ENCODE measurements around the gene CASK.
"Not testable (repeated sequence)": the region's sequence is repeated elsewhere in the genome, so short reads cannot be mapped to it uniquely, and the experiment has no call there.

CASK gene

DNA sequence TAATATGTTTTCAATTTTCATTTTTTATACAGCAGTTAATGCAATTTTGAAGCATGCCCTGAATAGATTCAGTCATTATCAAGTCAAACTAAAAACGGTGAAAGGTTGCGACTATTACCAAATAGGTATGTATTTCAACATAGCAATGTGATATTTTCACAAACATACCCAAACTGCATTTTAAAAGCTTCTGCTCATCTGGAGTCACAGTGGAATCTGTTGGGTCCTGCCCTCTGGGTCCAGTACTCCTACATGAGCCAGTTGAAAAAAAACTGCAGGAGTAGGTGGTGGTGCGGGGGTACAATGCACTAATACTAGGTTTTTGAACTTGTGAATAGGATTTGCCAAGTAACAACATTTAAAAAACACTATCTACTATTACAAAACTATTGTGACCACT, 233.6 kb downstream of the CASK start:
- no peak for DNase-seq (ENCODE audit: low spot score)

DNA sequence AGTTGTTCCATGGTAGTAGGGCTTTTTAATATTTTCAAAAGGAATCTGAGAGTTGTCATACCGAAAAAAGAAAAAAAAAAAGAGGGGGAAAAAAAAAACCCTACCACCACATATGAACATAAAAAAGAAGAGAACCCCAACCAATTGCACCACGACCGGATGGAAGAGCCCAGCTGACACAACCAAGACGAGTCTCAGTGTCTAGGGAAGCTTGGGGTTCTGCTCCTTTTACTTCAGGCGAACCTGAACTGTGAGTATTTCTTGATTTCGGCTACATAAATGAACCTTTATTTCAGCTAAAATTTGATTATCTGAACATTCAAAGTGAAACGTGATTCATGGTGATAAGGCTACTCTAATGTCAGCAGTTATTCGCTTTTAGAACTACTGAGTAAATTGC, 234.5 kb downstream of the CASK start, which contains the start of gene GPR34:
GPR34 (plus strand) TSS at position 139 of the 400 bp plus-strand sequence. CDS start 6,661 bp downstream, outside the sequence.
- DNase-seq (ENCODE audit: low spot score) = no peak

DNA sequence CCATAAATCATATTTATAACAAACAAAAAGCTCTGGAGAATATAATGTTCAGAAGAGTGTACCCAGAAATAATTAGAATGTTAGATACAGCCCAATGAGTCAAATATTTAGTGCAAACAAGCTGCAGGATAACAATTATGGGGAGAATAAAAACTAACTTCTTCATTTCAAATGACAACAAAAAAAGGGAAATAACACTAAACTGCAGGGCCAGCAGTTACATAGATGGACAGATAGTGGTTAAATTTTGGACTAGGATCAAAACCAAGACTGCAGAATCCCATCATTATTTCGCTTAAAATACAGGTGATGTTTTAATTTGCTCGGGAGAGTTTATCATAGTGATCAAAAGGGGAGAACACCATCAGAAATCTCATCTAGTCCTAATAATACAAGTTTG, 235.2 kb downstream of the CASK start:
- no peak for DNase-seq (ENCODE audit: low spot score)

GRCh38 chrX:41686788-41687187, 236.6 kb downstream of the CASK start:
- DNase-seq (ENCODE audit: low spot score) = no peak

GRCh38 chrX:41684940-41685339, 238.4 kb downstream of the CASK start:
- no peak for DNase-seq (ENCODE audit: low spot score)

- no peak for DNase-seq (ENCODE audit: low spot score)
Observed at GRCh38 chrX:41684138-41684537, 239.2 kb downstream of the CASK start.

- no peak for DNase-seq (ENCODE audit: low spot score)
Observed at GRCh38 chrX:41677183-41678060, 245.9 kb downstream of the CASK start.

- DNase-seq (ENCODE audit: low spot score) = not testable (repeated sequence)
Observed at GRCh38 chrX:41676361-41676760, 247.0 kb downstream of the CASK start.

- no peak for DNase-seq (ENCODE audit: low spot score)
Observed at GRCh38 chrX:41672643-41673042, 250.7 kb downstream of the CASK start.

- no peak for DNase-seq (ENCODE audit: low spot score)
Observed at GRCh38 chrX:41671082-41671481, 252.3 kb downstream of the CASK start.

GRCh38 chrX:41670112-41670511, 253.2 kb downstream of the CASK start:
- DNase-seq (ENCODE audit: low spot score) = no peak

GRCh38 chrX:41667631-41668030, 255.7 kb downstream of the CASK start:
- no peak for DNase-seq (ENCODE audit: low spot score)

DNA sequence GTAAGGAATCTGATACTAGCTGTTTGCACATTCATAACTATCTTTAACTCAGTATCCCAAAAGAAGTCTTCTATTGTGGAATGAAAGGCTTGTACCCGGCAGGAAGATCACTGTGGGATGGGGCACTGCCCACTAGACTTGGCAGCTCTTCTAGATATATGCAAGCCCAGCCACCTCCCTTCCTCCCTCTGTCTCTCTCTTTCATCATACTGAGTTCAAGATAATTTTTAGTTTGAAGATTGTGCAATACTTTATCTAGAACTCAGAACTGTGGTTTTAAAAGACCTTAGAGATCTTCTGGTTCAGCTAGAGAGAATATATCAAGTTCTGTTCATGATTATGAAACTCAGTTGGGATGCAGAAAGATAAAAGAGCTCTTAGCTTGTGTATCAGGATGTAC, 257.1 kb downstream of the CASK start:
- DNase-seq (ENCODE audit: low spot score) = no peak

GRCh38 chrX:41665686-41666085, 257.7 kb downstream of the CASK start:
- DNase-seq (ENCODE audit: low spot score) = no peak

GRCh38 chrX:41664908-41665307, 258.4 kb downstream of the CASK start:
- no peak for DNase-seq (ENCODE audit: low spot score)

DNA sequence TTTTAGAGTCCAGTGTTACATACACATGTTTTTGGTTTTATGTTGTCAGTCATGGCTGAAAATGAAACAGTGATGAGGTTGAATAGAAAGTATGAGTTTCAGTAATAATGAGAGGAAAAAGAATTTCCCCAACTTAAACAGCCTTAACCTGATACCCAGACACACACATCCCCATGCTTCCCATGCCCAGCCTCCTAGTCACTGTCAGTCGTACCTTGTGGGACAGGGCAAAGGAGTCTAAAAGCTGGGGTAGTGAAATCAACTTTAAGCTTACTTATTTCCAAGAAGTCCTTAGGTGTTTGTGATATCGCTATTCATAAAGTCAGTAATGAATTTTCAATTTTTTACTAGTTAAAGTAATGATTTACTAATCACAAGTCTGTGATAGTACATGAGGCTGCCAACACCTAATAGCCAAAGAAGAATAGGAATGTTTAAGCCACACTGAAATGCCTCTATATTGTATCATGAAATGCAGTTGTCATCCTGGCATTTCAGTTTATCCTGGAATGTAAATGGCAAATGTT, 258.9 kb downstream of the CASK start:
- DNase-seq (ENCODE audit: low spot score) = no peak

DNA sequence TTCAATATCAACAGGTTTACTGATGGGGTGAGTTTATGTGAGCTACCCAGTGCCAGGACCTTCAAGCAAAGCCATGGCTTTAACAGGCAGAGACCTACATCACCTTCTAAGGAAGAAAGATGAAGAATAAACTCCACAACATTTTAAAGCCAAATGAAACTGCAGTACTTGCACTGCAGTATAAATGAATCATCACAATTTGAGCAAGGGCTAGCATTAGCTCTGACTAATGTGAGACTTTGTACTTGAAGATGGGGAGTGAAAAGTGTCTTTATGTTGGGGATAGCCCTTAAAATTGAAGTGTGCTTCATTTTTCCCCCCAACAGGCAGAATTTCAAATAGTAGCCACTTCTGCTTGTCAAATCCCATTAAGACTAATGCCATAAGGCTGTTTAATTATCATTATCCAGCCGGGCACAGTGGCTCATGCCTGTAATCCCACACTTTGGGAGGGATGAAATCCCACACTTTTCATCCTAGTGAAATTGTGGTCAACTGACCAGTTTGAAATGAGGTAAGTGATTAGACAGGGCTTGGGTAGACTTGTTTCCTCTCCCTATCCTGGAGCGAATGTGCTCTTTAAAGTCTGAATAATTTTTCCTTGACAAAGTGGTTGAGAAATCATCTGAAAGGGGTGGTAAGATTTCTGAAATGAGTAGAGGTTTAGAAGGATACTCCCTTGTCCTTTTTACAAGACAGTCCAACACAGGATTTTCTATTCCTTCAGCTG, 261.8 kb downstream of the CASK start:
- DNase-seq (ENCODE audit: low spot score) = no peak

DNA sequence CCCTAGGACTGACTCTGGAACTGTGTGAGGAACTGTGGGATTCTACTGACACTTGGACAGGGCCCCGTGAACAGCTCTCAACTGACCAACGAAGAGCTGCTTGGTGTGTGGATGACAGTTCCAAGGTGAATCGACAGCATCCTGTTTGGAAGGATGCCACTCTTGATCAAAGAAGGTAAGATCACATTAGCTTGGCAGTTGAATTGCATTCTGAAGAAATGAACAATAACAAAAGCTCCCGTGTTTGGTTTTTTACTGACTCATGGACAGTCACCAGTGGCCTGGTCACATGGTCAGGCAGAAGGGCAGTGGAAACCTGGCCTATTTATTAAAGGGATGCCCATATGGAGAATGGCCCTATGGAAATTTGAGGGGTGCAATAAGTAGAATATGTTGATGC, 267.7 kb downstream of the CASK start:
- no peak for DNase-seq (ENCODE audit: low spot score)

GRCh38 chrX:41655101-41655500, 268.3 kb downstream of the CASK start:
- DNase-seq (ENCODE audit: low spot score) = no peak

DNA sequence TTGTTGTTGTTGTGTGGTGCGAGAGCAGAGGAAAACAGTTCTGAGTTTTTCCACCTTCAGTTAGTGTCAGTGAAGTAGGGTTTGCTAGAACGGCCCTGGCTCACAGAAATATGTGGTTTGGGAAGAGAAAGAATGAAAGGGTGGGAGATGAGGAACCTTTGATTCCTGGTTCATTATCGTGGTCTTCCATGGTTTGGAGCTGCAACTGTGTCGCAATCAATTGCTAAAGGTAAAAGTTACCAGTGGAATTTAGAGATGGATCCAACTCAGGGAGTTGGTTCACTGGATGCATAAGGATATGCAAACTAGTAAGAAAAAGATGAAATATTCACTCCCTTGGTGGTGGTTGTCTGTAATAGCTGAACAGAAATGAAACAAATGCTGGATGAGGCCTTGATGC, 270.2 kb downstream of the CASK start:
- no peak for DNase-seq (ENCODE audit: low spot score)

- not testable (repeated sequence) for DNase-seq (ENCODE audit: low spot score)
Observed at GRCh38 chrX:41646201-41646600, 277.2 kb downstream of the CASK start.

DNA sequence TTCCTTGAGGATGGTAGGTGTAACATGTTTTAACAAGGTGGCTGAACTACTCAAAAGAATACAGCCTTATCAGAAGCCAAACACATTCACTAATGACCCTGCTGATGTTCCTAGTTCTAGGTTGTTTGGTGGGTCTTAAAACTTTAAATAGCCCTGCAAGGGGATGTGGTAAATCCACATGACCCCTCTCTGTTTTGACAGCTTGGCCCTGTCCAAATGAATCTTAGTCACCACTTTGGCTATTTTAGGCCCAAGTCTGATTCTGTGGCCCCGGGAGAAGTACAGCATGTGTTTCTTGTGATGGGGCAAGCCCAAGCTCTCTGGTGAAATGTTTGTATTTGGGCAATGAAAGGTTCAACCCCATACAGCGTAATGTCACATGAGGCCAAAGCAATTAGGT, 289.1 kb downstream of the CASK start:
- DNase-seq (ENCODE audit: low spot score) = no peak

GRCh38 chrX:41630091-41630490, 293.3 kb downstream of the CASK start:
- DNase-seq (ENCODE audit: low spot score) = no peak
